Measurements from ENCODE around the gene SMAP2. TPM values are rescaled to one million over a fixed set of nuclear protein-coding genes. Genes with fewer than 3 reads are reported as not detected.

Gene SMAP2
- total and polyA plus RNA-seq, 2 experiments from 2014 or later: 16.7 to 29.5 TPM

GRCh38 chr1:40382601-40383000 is 9.1 kb downstream of the SMAP2 start:
- no peak overlapping the region for H3K4me3 ChIP-seq
- TF ChIP-seq, protein P1, sequence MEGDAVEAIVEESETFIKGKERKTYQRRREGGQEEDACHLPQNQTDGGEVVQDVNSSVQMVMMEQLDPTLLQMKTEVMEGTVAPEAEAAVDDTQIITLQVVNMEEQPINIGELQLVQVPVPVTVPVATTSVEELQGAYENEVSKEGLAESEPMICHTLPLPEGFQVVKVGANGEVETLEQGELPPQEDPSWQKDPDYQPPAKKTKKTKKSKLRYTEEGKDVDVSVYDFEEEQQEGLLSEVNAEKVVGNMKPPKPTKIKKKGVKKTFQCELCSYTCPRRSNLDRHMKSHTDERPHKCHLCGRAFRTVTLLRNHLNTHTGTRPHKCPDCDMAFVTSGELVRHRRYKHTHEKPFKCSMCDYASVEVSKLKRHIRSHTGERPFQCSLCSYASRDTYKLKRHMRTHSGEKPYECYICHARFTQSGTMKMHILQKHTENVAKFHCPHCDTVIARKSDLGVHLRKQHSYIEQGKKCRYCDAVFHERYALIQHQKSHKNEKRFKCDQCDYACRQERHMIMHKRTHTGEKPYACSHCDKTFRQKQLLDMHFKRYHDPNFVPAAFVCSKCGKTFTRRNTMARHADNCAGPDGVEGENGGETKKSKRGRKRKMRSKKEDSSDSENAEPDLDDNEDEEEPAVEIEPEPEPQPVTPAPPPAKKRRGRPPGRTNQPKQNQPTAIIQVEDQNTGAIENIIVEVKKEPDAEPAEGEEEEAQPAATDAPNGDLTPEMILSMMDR (IDR thresholded peaks at IDR 0.05; ENCODE audit: low read depth, low read length): no peak
- no peaks in the 10 kb centered on the region for H3K36me3 ChIP-seq
- H3K9me3 ChIP-seq (ENCODE audit: low read depth): no peaks in the 10 kb centered on the region
- DNase-seq (ENCODE audit: low read depth in 1 of 2, low spot score in 1 of 2): no peak
- no peaks in the 10 kb centered on the region for H3K27me3 ChIP-seq
- peaks cover 16% of the 10 kb centered on the region for H3K4me1 ChIP-seq (ENCODE audit: low read depth)
- peak overlapping the region; percentile 85 for H3K27ac ChIP-seq

- Histone ChIP-seq H3K27ac (peak overlapping the region; percentile 85), H3K27me3 (no peaks in the 10 kb centered on the region), H3K4me3 (no peak overlapping the region), H3K36me3 (no peaks in the 10 kb centered on the region), H3K9me3 (ENCODE audit: low read depth) (no peaks in the 10 kb centered on the region), H3K4me1 (ENCODE audit: low read depth) (peaks cover 16% of the 10 kb centered on the region)
- peak; percentile 54 to 65 for DNase-seq (ENCODE audit: low read depth in 1 of 2, low spot score in 1 of 2)
- TF ChIP-seq, protein P1 (IDR thresholded peaks at IDR 0.05; ENCODE audit: low read depth, low read length): no peak
Measured at GRCh38 chr1:40383095-40383487, 9.6 kb downstream of the SMAP2 start.

GRCh38 chr1:40383488-40384412 is 10.2 kb downstream of the SMAP2 start:
- peak overlapping the region; percentile 85 for H3K27ac ChIP-seq
- no peaks in the 10 kb centered on the region for H3K9me3 ChIP-seq (ENCODE audit: low read depth)
- H3K27me3 ChIP-seq: no peaks in the 10 kb centered on the region
- no peak overlapping the region for H3K4me3 ChIP-seq
- TF ChIP-seq, protein P1 (IDR thresholded peaks at IDR 0.05; ENCODE audit: low read depth, low read length): no peak
- H3K36me3 ChIP-seq: no peaks in the 10 kb centered on the region
- peak in 1 of 2 donors; percentile 57 for DNase-seq (ENCODE audit: low read depth in 1 of 2, low spot score in 1 of 2)
- peaks cover 16% of the 10 kb centered on the region for H3K4me1 ChIP-seq (ENCODE audit: low read depth)

DNA sequence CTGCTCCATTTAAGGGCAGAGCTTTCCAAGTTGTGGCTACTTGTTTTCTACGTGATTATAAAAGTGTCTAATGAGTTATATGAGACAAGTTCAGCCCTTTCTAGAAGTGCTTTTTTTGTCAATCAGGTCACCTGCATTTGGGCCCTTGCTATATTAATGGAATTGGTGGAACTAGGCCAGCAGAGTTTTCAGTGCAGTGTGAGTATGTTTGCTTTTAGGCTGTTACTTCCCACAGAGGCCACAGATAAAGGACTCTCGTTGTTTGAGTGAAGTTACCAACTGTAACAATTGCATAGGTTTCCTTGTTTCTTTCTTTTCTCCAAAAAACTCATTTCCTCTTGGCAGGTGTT is 10.9 kb downstream of the SMAP2 start:
- Histone ChIP-seq H3K4me3 (no peak overlapping the region), H3K4me1 (ENCODE audit: low read depth) (peaks cover 16% of the 10 kb centered on the region), H3K36me3 (no peaks in the 10 kb centered on the region), H3K27ac (peak overlapping the region; percentile 85), H3K27me3 (no peaks in the 10 kb centered on the region), H3K9me3 (ENCODE audit: low read depth) (no peaks in the 10 kb centered on the region)
- TF ChIP-seq, protein P1 (IDR thresholded peaks at IDR 0.05; ENCODE audit: low read depth, low read length): no peak
- DNase-seq (ENCODE audit: low read depth in 1 of 2, low spot score in 1 of 2): peak in 1 of 2 donors; percentile 25

DNA sequence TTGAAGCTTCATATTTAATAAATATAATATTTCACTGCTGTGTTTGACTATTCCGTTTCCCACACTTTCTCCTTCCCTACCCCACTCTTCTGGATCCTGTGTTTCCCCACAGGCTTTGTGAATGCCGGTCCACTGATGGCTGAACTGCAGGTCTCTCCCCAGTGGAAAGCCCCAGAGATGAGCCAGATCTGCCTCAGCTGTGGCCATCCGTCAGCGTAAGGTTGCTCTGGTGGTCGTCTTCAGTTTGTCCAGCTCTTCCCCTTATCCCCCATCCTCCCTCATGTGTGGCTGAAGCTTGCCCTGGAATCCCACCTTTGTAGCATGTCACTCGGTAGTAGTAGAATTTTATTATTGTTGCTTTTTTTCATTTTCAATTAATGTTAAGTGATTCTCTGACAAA is 11.4 kb downstream of the SMAP2 start:
- TF ChIP-seq, protein P1 (IDR thresholded peaks at IDR 0.05; ENCODE audit: low read depth, low read length): no peak
- H3K4me1 ChIP-seq (ENCODE audit: low read depth): peaks cover 16% of the 10 kb centered on the region
- no peaks in the 10 kb centered on the region for H3K36me3 ChIP-seq
- no peak for DNase-seq (ENCODE audit: low read depth in 1 of 2, low spot score in 1 of 2)
- H3K27me3 ChIP-seq: no peaks in the 10 kb centered on the region
- no peaks in the 10 kb centered on the region for H3K9me3 ChIP-seq (ENCODE audit: low read depth)
- H3K4me3 ChIP-seq: no peak overlapping the region
- peak overlapping the region; percentile 85 for H3K27ac ChIP-seq
